ENCODE data around the gene CLDN24. TPM values are rescaled to one million over a fixed set of nuclear protein-coding genes. Genes with fewer than 3 reads are reported as not detected.

Gene CLDN24
- not detected for total RNA-seq (ENCODE audit: unreplicated experiment)
- long read RNA-seq, result 0 reads

DNA sequence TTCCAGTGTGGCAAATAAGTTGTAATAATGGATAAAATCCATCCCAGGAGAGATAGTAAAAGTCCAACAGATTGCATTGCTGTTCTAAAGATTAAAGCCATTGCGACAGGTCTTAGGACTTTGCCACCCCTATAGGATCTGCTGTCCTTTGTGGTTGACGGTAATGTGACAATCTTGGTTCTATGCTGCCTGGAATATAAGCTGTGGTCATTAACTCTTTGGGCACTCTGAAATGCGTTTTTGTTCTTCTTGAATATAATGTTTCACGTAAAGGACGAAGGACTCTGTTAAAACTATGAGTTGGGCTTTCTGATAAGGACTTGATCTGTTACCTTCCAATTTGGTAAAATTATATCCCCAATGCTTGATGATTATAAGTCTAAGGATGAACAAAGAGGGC lies at the start of gene CLDN24:
TSS of gene CLDN24 (minus strand) at position 101 of the 400 bp plus-strand sequence. CDS start at position 101, 0 bp downstream.
- peaks cover 15% of the 10 kb centered on the region for H3K4me1 Mint-ChIP-seq (ENCODE audit: unreplicated experiment)
- H3K27me3 Mint-ChIP-seq (ENCODE audit: unreplicated experiment), result peaks cover 4% of the 10 kb centered on the region
- peaks cover 16% of the 10 kb centered on the region for H3K36me3 Mint-ChIP-seq (ENCODE audit: low read depth, unreplicated experiment)
- H3K9me3 Mint-ChIP-seq (ENCODE audit: unreplicated experiment), result no peaks in the 10 kb centered on the region
- TF ChIP-seq, protein P1, sequence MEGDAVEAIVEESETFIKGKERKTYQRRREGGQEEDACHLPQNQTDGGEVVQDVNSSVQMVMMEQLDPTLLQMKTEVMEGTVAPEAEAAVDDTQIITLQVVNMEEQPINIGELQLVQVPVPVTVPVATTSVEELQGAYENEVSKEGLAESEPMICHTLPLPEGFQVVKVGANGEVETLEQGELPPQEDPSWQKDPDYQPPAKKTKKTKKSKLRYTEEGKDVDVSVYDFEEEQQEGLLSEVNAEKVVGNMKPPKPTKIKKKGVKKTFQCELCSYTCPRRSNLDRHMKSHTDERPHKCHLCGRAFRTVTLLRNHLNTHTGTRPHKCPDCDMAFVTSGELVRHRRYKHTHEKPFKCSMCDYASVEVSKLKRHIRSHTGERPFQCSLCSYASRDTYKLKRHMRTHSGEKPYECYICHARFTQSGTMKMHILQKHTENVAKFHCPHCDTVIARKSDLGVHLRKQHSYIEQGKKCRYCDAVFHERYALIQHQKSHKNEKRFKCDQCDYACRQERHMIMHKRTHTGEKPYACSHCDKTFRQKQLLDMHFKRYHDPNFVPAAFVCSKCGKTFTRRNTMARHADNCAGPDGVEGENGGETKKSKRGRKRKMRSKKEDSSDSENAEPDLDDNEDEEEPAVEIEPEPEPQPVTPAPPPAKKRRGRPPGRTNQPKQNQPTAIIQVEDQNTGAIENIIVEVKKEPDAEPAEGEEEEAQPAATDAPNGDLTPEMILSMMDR (IDR thresholded peaks at IDR 0.05; ENCODE audit: unreplicated experiment), result no peak
- no peak for DNase-seq (ENCODE audit: low spot score)
- no peak within 1 kb of the TSS for H3K4me3 Mint-ChIP-seq (ENCODE audit: unreplicated experiment)
- H3K27ac Mint-ChIP-seq (ENCODE audit: unreplicated experiment), result no peak within 1 kb of the TSS

DNA sequence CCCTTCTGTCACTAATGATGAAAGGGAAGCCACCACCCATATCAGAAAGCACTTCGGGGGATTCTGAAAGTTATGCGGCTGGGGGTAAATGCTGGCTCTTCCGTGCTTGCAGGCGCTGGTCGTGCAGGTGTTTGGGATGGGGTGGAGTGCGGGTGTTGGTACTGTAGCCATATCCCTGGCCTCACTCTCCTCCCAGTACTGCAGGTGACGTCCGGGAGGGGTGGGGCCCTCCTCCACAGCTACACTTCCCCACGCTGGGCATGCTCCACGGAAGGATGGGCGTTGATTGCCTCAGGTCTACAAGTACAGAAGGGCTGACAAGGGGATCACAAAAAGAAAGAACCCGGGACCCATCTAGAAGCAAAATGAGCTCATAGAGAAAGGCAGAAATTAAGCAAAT lies 48.6 kb upstream of the CLDN24 start:
- no peak overlapping the region for H3K4me3 Mint-ChIP-seq (ENCODE audit: unreplicated experiment)
- H3K9me3 Mint-ChIP-seq (ENCODE audit: unreplicated experiment), result no peaks in the 10 kb centered on the region
- no peak overlapping the region for H3K27ac Mint-ChIP-seq (ENCODE audit: unreplicated experiment)

DNA sequence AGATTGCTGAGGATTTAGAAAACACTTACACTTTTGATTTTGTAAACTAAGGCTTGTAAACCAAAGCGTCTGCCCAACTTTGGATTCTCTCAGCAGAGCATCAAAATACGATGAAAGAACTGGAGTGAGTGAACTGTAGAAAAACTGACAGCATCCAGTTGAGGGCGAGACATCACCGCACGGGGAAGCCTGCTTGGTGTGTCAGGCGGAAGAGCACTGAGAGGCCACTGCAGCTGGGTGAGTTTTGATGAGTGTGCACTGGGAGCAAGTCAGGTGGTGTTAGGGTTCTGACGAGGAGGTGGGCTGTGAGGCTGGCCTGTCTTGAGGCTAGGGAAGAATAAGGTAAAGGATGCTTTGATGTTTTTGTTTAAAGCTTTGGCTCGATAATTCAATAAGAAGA lies 46.8 kb upstream of the CLDN24 start:
- no peak for DNase-seq (ENCODE audit: low spot score)
- Mint-ChIP-seq H3K27ac (ENCODE audit: unreplicated experiment) (no peak overlapping the region), H3K36me3 (ENCODE audit: low read depth, unreplicated experiment) (peaks cover 5% of the 10 kb centered on the region), H3K4me3 (ENCODE audit: unreplicated experiment) (no peak overlapping the region), H3K9me3 (ENCODE audit: unreplicated experiment) (no peaks in the 10 kb centered on the region), H3K27me3 (ENCODE audit: unreplicated experiment) (peaks cover 13% of the 10 kb centered on the region), H3K4me1 (ENCODE audit: unreplicated experiment) (peaks cover 19% of the 10 kb centered on the region)
- TF ChIP-seq, protein P1 (IDR thresholded peaks at IDR 0.05; ENCODE audit: unreplicated experiment), result no peak

More for the DNA sequence above, 48.6 kb upstream of the CLDN24 start:
- Mint-ChIP-seq H3K36me3 (ENCODE audit: low read depth, unreplicated experiment) (no peaks in the 10 kb centered on the region), H3K27me3 (ENCODE audit: unreplicated experiment) (peaks cover 13% of the 10 kb centered on the region), H3K4me1 (ENCODE audit: unreplicated experiment) (peaks cover 4% of the 10 kb centered on the region)
- TF ChIP-seq, protein P1 (IDR thresholded peaks at IDR 0.05; ENCODE audit: unreplicated experiment), result no peak
- DNase-seq (ENCODE audit: low spot score), result no peak

DNA sequence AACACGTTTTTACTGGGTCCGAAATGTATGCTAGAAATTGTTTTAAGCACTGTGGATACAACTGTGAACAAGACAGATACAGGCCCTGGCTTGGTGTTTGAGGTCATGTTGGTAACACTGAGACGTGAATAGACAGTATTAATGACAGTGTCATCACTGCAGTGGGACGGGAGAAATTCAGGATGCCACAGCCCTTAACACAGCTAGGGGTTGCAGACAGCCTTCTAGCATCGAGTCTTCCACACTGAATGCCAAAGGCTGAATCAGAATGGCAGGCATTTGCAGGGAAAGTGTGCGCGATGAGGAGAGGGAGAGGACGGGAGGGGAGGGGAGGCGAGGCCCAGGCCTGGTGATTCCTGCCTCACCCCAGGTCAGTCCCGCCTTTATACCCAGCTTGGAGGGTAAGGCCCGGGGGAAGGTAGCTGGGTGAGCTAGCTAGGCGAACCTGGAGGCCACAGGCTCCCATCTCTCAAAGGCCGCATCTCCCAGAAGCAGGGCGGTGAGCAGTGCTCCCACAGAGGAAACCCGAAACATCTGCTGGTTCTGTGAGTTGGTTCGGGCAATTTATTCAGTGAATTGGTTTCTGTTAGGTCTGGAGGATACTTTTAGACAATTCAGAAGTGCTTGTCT lies 44.1 kb upstream of the CLDN24 start:
- no peak overlapping the region for H3K27ac Mint-ChIP-seq (ENCODE audit: unreplicated experiment)
- peaks cover 26% of the 10 kb centered on the region for H3K4me1 Mint-ChIP-seq (ENCODE audit: unreplicated experiment)
- peaks cover 14% of the 10 kb centered on the region for H3K27me3 Mint-ChIP-seq (ENCODE audit: unreplicated experiment)
- DNase-seq (ENCODE audit: low spot score), result no peak
- H3K9me3 Mint-ChIP-seq (ENCODE audit: unreplicated experiment), result no peaks in the 10 kb centered on the region
- TF ChIP-seq, protein P1 (IDR thresholded peaks at IDR 0.05; ENCODE audit: unreplicated experiment), result no peak
- peaks cover 5% of the 10 kb centered on the region for H3K36me3 Mint-ChIP-seq (ENCODE audit: low read depth, unreplicated experiment)
- no peak overlapping the region for H3K4me3 Mint-ChIP-seq (ENCODE audit: unreplicated experiment)

DNA sequence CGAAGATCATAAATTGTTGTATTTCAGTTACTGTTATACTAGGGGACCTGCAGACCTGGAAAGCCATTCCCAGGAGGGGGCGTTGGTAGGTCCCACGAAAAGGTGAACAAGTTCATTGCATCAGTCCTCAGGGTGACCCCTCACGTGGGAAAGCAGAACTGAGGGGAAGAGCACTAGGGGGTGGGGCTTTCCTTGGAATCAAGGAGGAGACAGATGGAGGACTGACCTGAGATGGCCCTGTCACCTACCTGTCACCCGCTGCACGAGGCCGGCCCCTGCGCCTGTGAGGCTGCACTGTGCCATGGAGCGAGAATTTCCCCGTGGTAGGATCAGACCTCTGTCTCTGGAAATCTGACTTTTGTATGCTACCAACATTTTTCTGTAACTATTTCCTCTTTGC lies 41.8 kb upstream of the CLDN24 start:
- Mint-ChIP-seq H3K27ac (ENCODE audit: unreplicated experiment) (peak overlapping the region; percentile 70), H3K4me1 (ENCODE audit: unreplicated experiment) (peaks cover 33% of the 10 kb centered on the region), H3K9me3 (ENCODE audit: unreplicated experiment) (no peaks in the 10 kb centered on the region), H3K36me3 (ENCODE audit: low read depth, unreplicated experiment) (peaks cover 5% of the 10 kb centered on the region), H3K27me3 (ENCODE audit: unreplicated experiment) (peaks cover 11% of the 10 kb centered on the region), H3K4me3 (ENCODE audit: unreplicated experiment) (no peak overlapping the region)
- no peak for DNase-seq (ENCODE audit: low spot score)
- TF ChIP-seq, protein P1 (IDR thresholded peaks at IDR 0.05; ENCODE audit: unreplicated experiment), result no peak
